Endodermal cell (in vitro differentiated cells): ENCODE results near the gene CYB5A. TPM values are rescaled to one million over a fixed set of nuclear protein-coding genes. Genes with fewer than 3 reads are reported as not detected.

Experiments
- DNase-seq: peaks from one replicate; pipeline ENCODE4 v3.0.0-alpha.2; 2017
- H3K27ac ChIP-seq: 2 replicates; pipeline ENCODE4 v1.5.1; 2013; ENCODE audit warnings: mild to moderate bottlenecking, low read depth, low read length, moderate library complexity
- H3K27me3 ChIP-seq: 2 replicates; pipeline ENCODE4 v1.6.1; 2013; ENCODE audit warnings: mild to moderate bottlenecking, low read length, moderate library complexity; ENCODE audit not compliant: insufficient read depth, control insufficient read depth, poor library complexity, severe bottlenecking
- H3K36me3 ChIP-seq: 2 replicates; pipeline ENCODE4 v1.7.0; 2013; ENCODE audit warnings: mild to moderate bottlenecking, low read length, moderate library complexity; ENCODE audit not compliant: control insufficient read depth, insufficient read depth
- H3K4me1 ChIP-seq: one replicate; pipeline ENCODE4 v1.7.0; 2013; ENCODE audit warnings: low read length; ENCODE audit not compliant: control insufficient read depth, insufficient read depth
- H3K4me3 ChIP-seq: 2 replicates; pipeline ENCODE4 v1.5.1; 2013; ENCODE audit warnings: mild to moderate bottlenecking, low read length, moderate library complexity
- H3K9ac ChIP-seq: 2 replicates; pipeline ENCODE4 v1.6.1; 2013; ENCODE audit warnings: mild to moderate bottlenecking, low read length, moderate library complexity; ENCODE audit not compliant: poor library complexity, severe bottlenecking; ENCODE audit errors: extremely low read depth
- H3K9me3 ChIP-seq: 2 replicates; pipeline ENCODE4 v1.6.1; 2013; ENCODE audit warnings: mild to moderate bottlenecking, low read length, moderate library complexity; ENCODE audit not compliant: control insufficient read depth
- H3K27ac Mint-ChIP-seq: 2 replicates; pipeline ENCODE4 v1.8.0; 2020; ENCODE audit warnings: mixed read lengths
- H3K27me3 Mint-ChIP-seq: 2 replicates; pipeline ENCODE4 v1.8.0; 2021; ENCODE audit warnings: mild to moderate bottlenecking, mixed read lengths; ENCODE audit not compliant: insufficient read depth
- H3K36me3 Mint-ChIP-seq: 2 replicates; pipeline ENCODE4 v1.8.0; 2020; ENCODE audit warnings: low read depth, mixed read lengths
- H3K4me1 Mint-ChIP-seq: 2 replicates; pipeline ENCODE4 v1.8.0; 2020; ENCODE audit warnings: mixed read lengths
- H3K4me3 Mint-ChIP-seq: 2 replicates; pipeline ENCODE4 v1.8.0; 2020; ENCODE audit warnings: mild to moderate bottlenecking, moderate library complexity, mixed read lengths
- H3K9me3 Mint-ChIP-seq: 2 replicates; pipeline ENCODE4 v1.8.0; 2020; ENCODE audit warnings: mild to moderate bottlenecking, mixed read lengths
- CTCF ChIP-seq: fragments of 200-600 bp; sonication (generic); conservative IDR thresholded peaks from 2 replicates; pipeline ENCODE4 v1.5.0; 2021; ENCODE audit warnings: antibody characterized with exemption, mild to moderate bottlenecking
- WGBS, 2 experiments: methylation state at CpG; one replicate each; pipeline versions ENCODE4 v1.1.5 to v1.1.7; 2013; ENCODE audit warnings: missing lambda C conversion rate in 2 of 2, mixed read lengths in 1 of 2; ENCODE audit not compliant: insufficient coverage in 1 of 2, insufficient read length in 1 of 2; 5-methylcytosine and 5-hydroxymethylcytosine counted together
- total RNA-seq, 2 donors: library from RNA; stranded (reverse); fragmentation: NEBNext Ultra II Directional in 1 of 2; extraction: Animal tissue kit (Norgen Biotek cat#: 25700) in 1 of 2; gene quantifications; 2 replicates in 1 of 2; 3 replicates in 1 of 2; pipeline ENCODE4 v1.2.1, GENCODE V29; 2021

CYB5A gene
- total RNA-seq, 2 donors from 2014 or later = 72.6 to 124 TPM

DNA sequence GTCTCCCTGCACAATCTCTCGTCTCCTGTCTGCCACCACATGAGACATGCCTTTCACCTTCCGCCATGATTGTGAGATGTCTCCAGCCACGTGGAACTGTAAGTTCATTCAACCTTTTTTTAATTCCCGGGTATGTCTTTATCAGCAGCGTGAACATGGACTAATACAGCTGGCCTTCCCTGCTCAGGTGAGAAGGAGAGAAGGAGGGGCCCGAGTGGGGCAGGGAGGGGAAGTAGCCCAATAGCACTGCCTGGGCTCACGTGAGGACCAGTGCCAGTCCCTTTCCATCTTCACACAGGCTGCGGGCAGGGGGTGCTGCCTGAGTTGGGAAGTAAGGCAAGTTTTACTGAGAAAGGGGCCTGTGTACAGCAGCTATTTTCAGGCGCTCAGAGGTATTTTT lies 70.7 kb downstream of the CYB5A start:
- Histone ChIP-seq H3K36me3 (no peaks in the 10 kb centered on the region), H3K9me3 (no peaks in the 10 kb centered on the region), H3K9ac (no peak overlapping the region), H3K27me3 (no peaks in the 10 kb centered on the region), H3K27ac (no peak overlapping the region), H3K4me3 (no peak overlapping the region), H3K4me1 (no peaks in the 10 kb centered on the region)
- no peak overlapping the region for H3K4me3 Mint-ChIP-seq
- WGBS, 2 experiments = 88 to 91% methylated on average over 6 to 9 of the region's 9 CpGs
- DNase-seq = no peak
- peaks cover under 1% of the 10 kb centered on the region for H3K27me3 Mint-ChIP-seq
- H3K36me3 Mint-ChIP-seq = no peaks in the 10 kb centered on the region
- H3K4me1 Mint-ChIP-seq = peaks cover 4% of the 10 kb centered on the region
- no peak for TF ChIP-seq CTCF
- H3K27ac Mint-ChIP-seq = no peak overlapping the region
- H3K9me3 Mint-ChIP-seq = no peaks in the 10 kb centered on the region

- no peaks in the 10 kb centered on the region for H3K4me1 ChIP-seq
- H3K27ac Mint-ChIP-seq = no peak overlapping the region
- no peaks in the 10 kb centered on the region for H3K4me1 Mint-ChIP-seq
- no peaks in the 10 kb centered on the region for H3K27me3 ChIP-seq
- peaks cover 5% of the 10 kb centered on the region for H3K27me3 Mint-ChIP-seq
- TF ChIP-seq CTCF = no peak
- H3K27ac ChIP-seq = no peak overlapping the region
- WGBS, 2 experiments = 96 to 99% methylated on average over 4 to 10 of the region's 10 CpGs
- no peaks in the 10 kb centered on the region for H3K36me3 ChIP-seq
- no peak overlapping the region for H3K4me3 Mint-ChIP-seq
- DNase-seq = no peak
- no peaks in the 10 kb centered on the region for H3K9me3 Mint-ChIP-seq
- no peak overlapping the region for H3K9ac ChIP-seq
- no peak overlapping the region for H3K4me3 ChIP-seq
- no peaks in the 10 kb centered on the region for H3K36me3 Mint-ChIP-seq
- no peaks in the 10 kb centered on the region for H3K9me3 ChIP-seq
These were observed 72.7 kb downstream of the CYB5A start for GRCh38 chr18:74219056-74219455.

DNA sequence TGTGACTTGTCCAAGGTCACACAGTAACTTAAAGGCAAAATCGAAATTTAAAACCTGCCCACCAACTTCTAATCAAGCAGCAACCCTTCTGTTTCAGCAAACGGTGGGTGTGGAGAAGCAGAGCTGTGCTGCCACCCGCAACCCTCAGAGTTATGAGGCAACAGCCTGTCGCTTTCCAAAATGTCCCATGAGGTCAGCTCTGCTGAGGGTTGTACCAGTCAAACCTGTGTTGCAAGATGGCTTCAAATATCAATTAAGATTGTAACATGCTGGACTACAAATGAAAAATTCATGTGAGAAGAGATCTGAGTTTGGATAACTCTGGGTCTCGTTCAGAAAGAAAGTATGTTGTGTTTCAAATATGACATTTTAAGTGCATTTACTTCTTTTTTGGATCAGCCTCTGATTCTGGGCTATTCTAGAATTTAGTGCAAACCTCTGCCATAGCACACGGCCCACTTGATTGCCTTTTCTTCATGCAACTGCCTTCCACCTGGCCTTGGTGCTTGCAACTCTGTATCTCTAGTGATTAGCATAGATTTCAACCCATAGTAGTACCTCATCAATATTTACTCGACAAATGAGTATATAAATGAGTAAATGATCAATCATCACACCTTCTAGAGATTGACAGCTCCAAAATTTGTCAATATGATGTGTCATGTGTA lies 74.2 kb downstream of the CYB5A start:
- no peak overlapping the region for H3K4me3 Mint-ChIP-seq
- no peak for DNase-seq
- Histone ChIP-seq H3K4me3 (no peak overlapping the region), H3K4me1 (no peaks in the 10 kb centered on the region), H3K9me3 (no peaks in the 10 kb centered on the region), H3K9ac (no peak overlapping the region), H3K36me3 (no peaks in the 10 kb centered on the region), H3K27ac (no peak overlapping the region), H3K27me3 (no peaks in the 10 kb centered on the region)
- H3K4me1 Mint-ChIP-seq = no peaks in the 10 kb centered on the region
- WGBS, 2 experiments = 82 to 84% methylated on average over 6 of the region's 7 CpGs
- no peaks in the 10 kb centered on the region for H3K9me3 Mint-ChIP-seq
- no peak for TF ChIP-seq CTCF
- H3K27ac Mint-ChIP-seq = no peak overlapping the region
- peaks cover 5% of the 10 kb centered on the region for H3K27me3 Mint-ChIP-seq
- no peaks in the 10 kb centered on the region for H3K36me3 Mint-ChIP-seq
